Adrenal gland (tissue), 12 donors: ENCODE results near the gene VSIG10L2. TPM values are rescaled to one million over a fixed set of nuclear protein-coding genes. Genes with fewer than 3 reads are reported as not detected.

Experiments used
- DNase-seq, 7 donors: peaks; one replicate each; pipeline ENCODE4 v3.0.0-alpha.2; 2019 to 2020
- H3K27ac ChIP-seq, 5 donors: fragments of 200-600 bp; sonication (generic) in 4 of 5; 1 replicate in 3 of 5; 2 replicates in 2 of 5; pipeline versions ENCODE4 v1.5.1 to v1.8.0; 2016 to 2020; ENCODE audit warnings: mild to moderate bottlenecking in 1 of 5
- H3K27me3 ChIP-seq: fragments of 200-600 bp; 2 replicates; pipeline ENCODE4 v1.8.0; 2021
- H3K36me3 ChIP-seq, 2 donors: fragments of 200-600 bp; replicated peaks in 1 of 2; 1 replicate in 1 of 2; 2 replicates in 1 of 2; pipeline versions ENCODE4 v1.5.1 to v1.8.0; 2018 to 2022
- H3K4me1 ChIP-seq, 2 donors: fragments of 200-600 bp; replicated peaks in 1 of 2; 1 replicate in 1 of 2; 2 replicates in 1 of 2; pipeline versions ENCODE4 v1.5.1 to v1.8.0; 2018 to 2021
- H3K4me3 ChIP-seq, 4 donors: fragments of 200-600 bp; sonication (generic) in 3 of 4; one replicate each; pipeline ENCODE4 v1.5.1; 2016 to 2018
- H3K9me3 ChIP-seq, 3 donors: fragments of 200-600 bp; sonication (generic) in 1 of 3; replicated peaks in 1 of 3; 1 replicate in 2 of 3; 2 replicates in 1 of 3; pipeline versions ENCODE4 v1.5.1 to v1.8.0; 2016 to 2021
- CTCF ChIP-seq, 6 experiments: fragments of 450-650 bp in 4 of 6; fragments of 200-600 bp in 2 of 6; sonication (generic) in 1 of 6; IDR thresholded peaks; 1 replicate in 5 of 6; 2 replicates in 1 of 6; pipeline versions ENCODE4 v1.5.1 to v1.8.0; 2016 to 2021; ENCODE audit warnings: antibody characterized with exemption in 6 of 6, mild to moderate bottlenecking in 2 of 6, moderate library complexity in 1 of 6
- POLR2A ChIP-seq, 2 donors: fragments of 450-650 bp; IDR thresholded peaks; one replicate each; pipeline ENCODE4 v1.6.1; 2017; ENCODE audit warnings: antibody characterized with exemption in 2 of 2, mild to moderate bottlenecking in 2 of 2, moderate library complexity in 1 of 2
- WGBS, 4 donors: extraction: QIAGEN DNeasy Blood & Tissue Kit in 2 of 4; methylation state at CpG; one replicate each; pipeline versions ENCODE4 v1.1.5 to v1.1.7; 2013 to 2017; 5-methylcytosine and 5-hydroxymethylcytosine counted together
- intact Hi-C, 2 donors: fragments of 100-400 bp; cut with DNase I; formaldehyde crosslinking; loops; one replicate each; pipeline versions ENCODE4 v1.14.1 to v1.15.0; 2022 to 2023
- polyA plus RNA-seq, 3 donors: library from polyadenylated mRNA; stranded (reverse); fragments of 200-250 nt in 2 of 3; fragments of 350-450 nt in 1 of 3; fragmentation: Illumina TruSeq in 1 of 3; extraction: RNeasy Lipid Tissue Mini Kit (QIAGEN cat#74804) in 1 of 3; gene quantifications; one replicate each; pipeline ENCODE4 v1.2.3, GENCODE V29; 2013 to 2014
- total RNA-seq, 9 donors: library from RNA; depleted of rRNA in 4 of 9; stranded (reverse); fragments of >200 nt in 4 of 9; fragments of 120-200 nt in 1 of 9; fragmentation: NEBNext Ultra II Directional in 1 of 9; extraction: Animal tissue kit (Norgen Biotek cat#: 25700) in 1 of 9; gene quantifications; one replicate each; pipeline versions ENCODE4 v1.1.0 to v1.2.4, GENCODE V29; 2013 to 2023
- donor health status: healthy with polysubstance abuse.
- donor health status: Bipolar disorder and iron deficiency.
- donor health status: DM: yes; HTN: yes; CAD: no.
- donor health status: DM: no; HTN: no; CAD: no.
- donor health status: DM: no; HTN: no; CAD: no.
- donor health status: DM: yes; HTN: yes; CAD: no.

VSIG10L2 gene
- total and polyA plus RNA-seq, 12 donors: 0.08 to 0.44 TPM; not detected in 10

GRCh38 chr11:125921042-125921441 lies 24.8 kb upstream of the VSIG10L2 start:
- no peak overlapping the region for H3K4me3 ChIP-seq
- WGBS, 4 donors: 75 to 88% (median 77%) methylated on average over 9 of the region's 9 CpGs
- no peaks in the 10 kb centered on the region for H3K27me3 ChIP-seq
- DNase-seq: peak in 1 of 7 donors; percentile 23
- no peaks in the 10 kb centered on the region for H3K36me3 ChIP-seq
- no peaks in the 10 kb centered on the region for H3K9me3 ChIP-seq
- intact Hi-C loops: loop anchor here (5.0 kb wide), 2 partner anchors 136 to 271 kb away; no protein-coding TSS in a partner anchor
- H3K4me1 ChIP-seq: peaks cover 0 to 3% of the 10 kb centered on the region in 2 donors
- TF ChIP-seq CTCF (IDR thresholded peaks at IDR 0.05) (no peak), POLR2A (IDR thresholded peaks at IDR 0.05) (no peak)
- H3K27ac ChIP-seq: no peak overlapping the region

- intact Hi-C loops: loop anchor here (5.0 kb wide), 2 partner anchors 135 to 270 kb away; no protein-coding TSS in a partner anchor
- Histone ChIP-seq H3K36me3 (no peaks in the 10 kb centered on the region), H3K27ac (no peak overlapping the region), H3K4me1 (peaks cover 0 to 3% of the 10 kb centered on the region in 2 donors), H3K4me3 (no peak overlapping the region), H3K27me3 (no peaks in the 10 kb centered on the region), H3K9me3 (no peaks in the 10 kb centered on the region)
- no peak for TF ChIP-seq POLR2A (IDR thresholded peaks at IDR 0.05)
- TF ChIP-seq CTCF (IDR thresholded peaks at IDR 0.05): no peak
- DNase-seq: peak in 1 of 7 donors; percentile 41
- 67 to 100% (median 75%) methylated on average over 1 to 3 of the region's 3 CpGs for WGBS, 4 donors
Measured at GRCh38 chr11:125922156-125922555, 23.7 kb upstream of the VSIG10L2 start.

- H3K9me3 ChIP-seq: no peaks in the 10 kb centered on the region
- peak; percentile 57 to 82 (median 63) for DNase-seq
- intact Hi-C loops: loop anchor here (5.0 kb wide), 2 partner anchors 134 to 269 kb away; no protein-coding TSS in a partner anchor
- no peaks in the 10 kb centered on the region for H3K27me3 ChIP-seq
- peak; percentile 50 to 82 (median 70) for TF ChIP-seq CTCF (IDR thresholded peaks at IDR 0.05)
- TF ChIP-seq POLR2A (IDR thresholded peaks at IDR 0.05): no peak
- no peaks in the 10 kb centered on the region for H3K36me3 ChIP-seq
- peaks cover 0 to 3% of the 10 kb centered on the region in 2 donors for H3K4me1 ChIP-seq
- no peak overlapping the region for H3K27ac ChIP-seq
- WGBS, 4 donors: 5 to 7% (median 5%) methylated on average over 8 of the region's 8 CpGs
- H3K4me3 ChIP-seq: no peak overlapping the region
Measured at GRCh38 chr11:125923012-125923579, 22.7 kb upstream of the VSIG10L2 start.

GRCh38 chr11:125923633-125924032 lies 22.2 kb upstream of the VSIG10L2 start:
- no peak overlapping the region for H3K27ac ChIP-seq
- peaks cover 0 to 1% (median 0%) of the 10 kb centered on the region in 3 donors for H3K9me3 ChIP-seq
- no peaks in the 10 kb centered on the region for H3K27me3 ChIP-seq
- peaks cover 0 to 3% of the 10 kb centered on the region in 2 donors for H3K4me1 ChIP-seq
- no peak overlapping the region for H3K4me3 ChIP-seq
- DNase-seq: peak in 1 of 7 donors; percentile 23
- WGBS, 4 donors: 78 to 93% (median 91%) methylated on average over 8 of the region's 8 CpGs
- no peaks in the 10 kb centered on the region for H3K36me3 ChIP-seq
- no peak for TF ChIP-seq POLR2A (IDR thresholded peaks at IDR 0.05)
- no peak for TF ChIP-seq CTCF (IDR thresholded peaks at IDR 0.05)
- intact Hi-C loops: loop anchor here (2.0 to 5.0 kb wide), 3 partner anchors 134 to 271 kb away; no protein-coding TSS in a partner anchor
